ENCODE data around the gene CA12.

CA12 gene

GRCh38 chr15:63401714-63402497 is 20.3 kb upstream of the CA12 start:
- DNase-seq: no peak

- no peak for DNase-seq
Observed at GRCh38 chr15:63401078-63401477, 19.4 kb upstream of the CA12 start.

GRCh38 chr15:63398456-63398855 is 16.8 kb upstream of the CA12 start:
- no peak for DNase-seq

- peak; percentile 14 for DNase-seq
Observed at GRCh38 chr15:63396152-63396928, 14.7 kb upstream of the CA12 start.

- no peak for DNase-seq
Observed at GRCh38 chr15:63395730-63396151, 14.1 kb upstream of the CA12 start.

- no peak for DNase-seq
Observed at GRCh38 chr15:63392361-63393009, 10.8 kb upstream of the CA12 start.

GRCh38 chr15:63391669-63392360 is 10.2 kb upstream of the CA12 start:
- DNase-seq: no peak

GRCh38 chr15:63390689-63391088 is 9.0 kb upstream of the CA12 start:
- DNase-seq: no peak

GRCh38 chr15:63389902-63390670 is 8.4 kb upstream of the CA12 start:
- no peak for DNase-seq

GRCh38 chr15:63388511-63388910 is 6.9 kb upstream of the CA12 start:
- no peak for DNase-seq

GRCh38 chr15:63387748-63388493 is 6.3 kb upstream of the CA12 start:
- DNase-seq: no peak

- DNase-seq: no peak
Observed at GRCh38 chr15:63385911-63386531, 4.4 kb upstream of the CA12 start.

GRCh38 chr15:63384906-63385305 is 3.3 kb upstream of the CA12 start:
- no peak for DNase-seq

- no peak for DNase-seq
Observed at GRCh38 chr15:63382966-63383710, 1.5 kb upstream of the CA12 start.

GRCh38 chr15:63380808-63381282 is 801 bp downstream of the CA12 start:
- no peak for DNase-seq

GRCh38 chr15:63380151-63380807 is 1.4 kb downstream of the CA12 start:
- no peak for DNase-seq

- no peak for DNase-seq
Observed at GRCh38 chr15:63379492-63380150, 2.0 kb downstream of the CA12 start.

- no peak for DNase-seq
Observed at GRCh38 chr15:63378946-63379345, 2.7 kb downstream of the CA12 start.

Data from NCI-H524 treated with DMSO at 0.1 percent for 48 hours (cell line).